SK-N-SH treated with all-trans-retinoic acid at 6 μM for 48 hours (cell line): ENCODE data around the gene METTL2A.

Experiments used
- ESRRG ChIP-seq: fragments of 250-450 bp; sonication (Bioruptor Pico); IDR thresholded peaks from 2 replicates; pipeline ENCODE4 v1.6.1; 2021; ENCODE audit warnings: mild to moderate bottlenecking
- ZFP30 ChIP-seq: fragments of 450-650 bp; formaldehyde crosslinking; IDR thresholded peaks from 2 replicates; pipeline ENCODE4 v1.5.0; 2022; ENCODE audit warnings: mild to moderate bottlenecking, moderate library complexity

DNA sequence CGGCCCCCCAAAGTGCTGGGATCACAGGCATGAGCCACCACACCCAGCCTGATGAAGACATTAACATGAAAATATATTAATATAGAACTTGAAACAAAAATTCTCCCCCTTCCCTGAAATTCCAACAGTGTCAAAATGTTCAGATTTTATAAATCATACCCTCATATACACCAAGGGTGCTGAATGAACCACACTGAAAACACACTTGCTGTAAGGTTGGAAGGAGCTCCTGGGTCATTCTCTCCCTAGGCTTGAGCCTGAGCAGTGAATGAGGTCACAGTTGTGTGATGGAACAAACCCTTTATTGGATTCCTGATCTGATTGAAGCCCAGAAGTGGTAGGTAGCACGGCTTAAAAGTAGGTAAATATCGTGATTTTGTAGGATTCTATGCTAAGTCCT, 43.4 kb upstream of the METTL2A start, which contains the start of gene EFCAB3:
- no peak for TF ChIP-seq ZFP30 (CRISPR knock-in tag)
- TF ChIP-seq ESRRG (CRISPR knock-in tag): no peak
